Esophagus (tissue), 2 donors: ENCODE measurements around the gene BSPH1. TPM values are rescaled to one million over a fixed set of nuclear protein-coding genes. Genes with fewer than 3 reads are reported as not detected.
"Not testable (repeated sequence)": the region's sequence is repeated elsewhere in the genome, so short reads cannot be mapped to it uniquely, and the experiment has no call there.

ENCODE experiments used
- H3K27ac ChIP-seq, 2 donors: one replicate each; pipeline ENCODE4 v1.5.1; 2013; ENCODE audit warnings: low read depth in 2 of 2, mild to moderate bottlenecking in 2 of 2, inconsistent platforms in 1 of 2, low read length in 1 of 2, moderate library complexity in 1 of 2
- H3K27me3 ChIP-seq, 2 donors: one replicate each; pipeline ENCODE4 v1.6.1; 2013; ENCODE audit warnings: low read length in 2 of 2, control low read depth in 1 of 2, mild to moderate bottlenecking in 1 of 2; ENCODE audit not compliant: insufficient read depth in 2 of 2, control insufficient read depth in 1 of 2
- H3K36me3 ChIP-seq, 2 donors: one replicate each; pipeline ENCODE4 v1.6.1; 2013; ENCODE audit warnings: low read length in 1 of 2; ENCODE audit not compliant: control insufficient read depth in 2 of 2, insufficient read depth in 2 of 2
- H3K4me1 ChIP-seq, 2 donors: one replicate each; pipeline ENCODE4 v1.6.1; 2013; ENCODE audit warnings: low read length in 1 of 2; ENCODE audit not compliant: control insufficient read depth in 2 of 2, insufficient read depth in 2 of 2
- H3K4me3 ChIP-seq, 2 donors: one replicate each; pipeline ENCODE4 v1.5.1; 2013; ENCODE audit warnings: low read length in 2 of 2, mild to moderate bottlenecking in 2 of 2, low read depth in 1 of 2, moderate library complexity in 1 of 2
- H3K9me3 ChIP-seq, 2 donors: one replicate each; pipeline ENCODE4 v1.6.1; 2013; ENCODE audit warnings: mild to moderate bottlenecking in 2 of 2, low read depth in 1 of 2, low read length in 1 of 2, moderate library complexity in 1 of 2; ENCODE audit not compliant: control insufficient read depth in 2 of 2, insufficient read depth in 1 of 2
- WGBS, 2 donors: extraction: QIAGEN DNeasy Blood & Tissue Kit; methylation state at CpG; one replicate each; pipeline ENCODE4 v1.1.7; 2013; 5-methylcytosine and 5-hydroxymethylcytosine counted together
- polyA plus RNA-seq, 2 donors: library from polyadenylated mRNA; stranded (reverse); fragments of 200-250 nt; gene quantifications; one replicate each; pipeline ENCODE4 v1.2.3, GENCODE V29; 2013
- donor health status: healthy with polysubstance abuse.
- donor health status: Bipolar disorder and iron deficiency.

BSPH1 gene
- polyA plus RNA-seq, 2 donors, result not detected

- H3K9me3 ChIP-seq, H3K4me1 ChIP-seq, H3K4me3 ChIP-seq, H3K27ac ChIP-seq, H3K27me3 ChIP-seq, H3K36me3 ChIP-seq: not testable (repeated sequence)
- WGBS, 2 donors, result 88 to 89% methylated on average over 18 to 19 of the region's 24 CpGs
These were observed 42.0 kb downstream of the BSPH1 start for GRCh38 chr19:47949852-47950521.

GRCh38 chr19:47928581-47928980 lies 63.4 kb downstream of the BSPH1 start:
- H3K27me3 ChIP-seq, H3K27ac ChIP-seq, H3K4me3 ChIP-seq, H3K4me1 ChIP-seq, H3K9me3 ChIP-seq, H3K36me3 ChIP-seq: not testable (repeated sequence)
- WGBS, 2 donors, result 71% methylated on average over 13 of the region's 20 CpGs; no CpG with 5 or more reads in 1 of the 2 donors

DNA sequence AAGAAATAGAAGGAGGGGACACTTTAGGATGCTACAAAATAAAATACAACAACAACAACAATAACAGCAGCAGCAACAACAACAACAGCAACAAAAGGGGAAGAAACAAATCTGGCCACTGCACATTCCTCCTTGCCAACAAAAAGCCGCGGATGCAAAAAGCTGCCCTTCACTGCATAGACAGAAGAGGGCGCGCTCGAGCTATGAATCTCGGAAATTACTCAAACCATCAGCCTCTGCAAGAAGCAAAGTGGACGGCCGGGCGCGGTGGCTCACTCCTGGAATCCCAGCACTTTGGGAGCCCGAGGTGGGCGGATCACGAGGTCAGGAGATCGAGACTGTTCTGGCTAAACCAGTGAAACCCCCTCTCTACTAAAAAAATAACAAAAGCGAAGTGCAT lies 71.9 kb downstream of the BSPH1 start:
- H3K27me3 ChIP-seq, H3K27ac ChIP-seq, H3K4me3 ChIP-seq, H3K9me3 ChIP-seq, H3K36me3 ChIP-seq, H3K4me1 ChIP-seq: not testable (repeated sequence)
- 1% methylated on average over 10 of the region's 15 CpGs for WGBS, 2 donors

Other genes with a start within 250 kb of the BSPH1 start
- gene NOP53, start 246.6 kb downstream of the BSPH1 start, polyA plus RNA-seq, result 100 to 1,000 TPM; 245 to 253 TPM
- 100 to 1,000 TPM; 212 to 257 TPM for gene SELENOW, start 213.5 kb downstream of the BSPH1 start, polyA plus RNA-seq
- not detected for gene TPRX1, start 187.6 kb downstream of the BSPH1 start, polyA plus RNA-seq
- not detected for gene CRX, start 170.2 kb downstream of the BSPH1 start, polyA plus RNA-seq
- gene TPRX2, start 132.9 kb downstream of the BSPH1 start, polyA plus RNA-seq, result not detected
- gene SULT2A1, start 105.9 kb downstream of the BSPH1 start, polyA plus RNA-seq, result under 1 TPM in 1 of 2 donors, not detected in 1; 0.02 TPM
- gene ELSPBP1, start 2.5 kb upstream of the BSPH1 start, polyA plus RNA-seq, result not detected
- gene CABP5, start 51.9 kb upstream of the BSPH1 start, polyA plus RNA-seq, result not detected
- 1 to 10 TPM; 1.8 to 2.8 TPM for gene PLA2G4C, start 118.6 kb upstream of the BSPH1 start, polyA plus RNA-seq
- 10 to 100 TPM; 31.2 to 53.3 TPM for gene LIG1, start 178.2 kb upstream of the BSPH1 start, polyA plus RNA-seq
- gene ZSWIM9, start 178.5 kb upstream of the BSPH1 start, polyA plus RNA-seq, result 1 to 10 TPM; 3.2 TPM